Muscle layer of colon (tissue), 2 donors: ENCODE data around the gene CIB4.

ENCODE experiments used
- H3K27ac ChIP-seq: one replicate; pipeline ENCODE4 v1.7.0; 2013; ENCODE audit warnings: low read depth, mild to moderate bottlenecking, low read length, moderate library complexity
- H3K27me3 ChIP-seq, 2 donors: one replicate each; pipeline ENCODE4 v1.7.0; 2013; ENCODE audit warnings: low read length in 2 of 2, mild to moderate bottlenecking in 2 of 2; ENCODE audit not compliant: insufficient read depth in 2 of 2, control insufficient read depth in 1 of 2
- H3K36me3 ChIP-seq: one replicate; pipeline ENCODE4 v1.7.0; 2013; ENCODE audit warnings: mild to moderate bottlenecking, low read length; ENCODE audit not compliant: insufficient read depth
- H3K4me1 ChIP-seq: one replicate; pipeline ENCODE4 v1.7.0; 2013; ENCODE audit warnings: mild to moderate bottlenecking, low read length; ENCODE audit not compliant: insufficient read depth
- H3K4me3 ChIP-seq, 2 donors: one replicate each; pipeline ENCODE4 v1.7.0; 2013; ENCODE audit warnings: low read length in 2 of 2, low read depth in 1 of 2, mild to moderate bottlenecking in 1 of 2, moderate library complexity in 1 of 2
- H3K9ac ChIP-seq: one replicate; pipeline ENCODE4 v1.7.0; 2013; ENCODE audit warnings: low read length
- H3K9me3 ChIP-seq: one replicate; pipeline ENCODE4 v1.7.0; 2013; ENCODE audit warnings: mild to moderate bottlenecking, low read length
- donor health status: abdominal sarcoma.
- donor health status: Adenocarcinoma of cecum.

The CIB4 gene

DNA sequence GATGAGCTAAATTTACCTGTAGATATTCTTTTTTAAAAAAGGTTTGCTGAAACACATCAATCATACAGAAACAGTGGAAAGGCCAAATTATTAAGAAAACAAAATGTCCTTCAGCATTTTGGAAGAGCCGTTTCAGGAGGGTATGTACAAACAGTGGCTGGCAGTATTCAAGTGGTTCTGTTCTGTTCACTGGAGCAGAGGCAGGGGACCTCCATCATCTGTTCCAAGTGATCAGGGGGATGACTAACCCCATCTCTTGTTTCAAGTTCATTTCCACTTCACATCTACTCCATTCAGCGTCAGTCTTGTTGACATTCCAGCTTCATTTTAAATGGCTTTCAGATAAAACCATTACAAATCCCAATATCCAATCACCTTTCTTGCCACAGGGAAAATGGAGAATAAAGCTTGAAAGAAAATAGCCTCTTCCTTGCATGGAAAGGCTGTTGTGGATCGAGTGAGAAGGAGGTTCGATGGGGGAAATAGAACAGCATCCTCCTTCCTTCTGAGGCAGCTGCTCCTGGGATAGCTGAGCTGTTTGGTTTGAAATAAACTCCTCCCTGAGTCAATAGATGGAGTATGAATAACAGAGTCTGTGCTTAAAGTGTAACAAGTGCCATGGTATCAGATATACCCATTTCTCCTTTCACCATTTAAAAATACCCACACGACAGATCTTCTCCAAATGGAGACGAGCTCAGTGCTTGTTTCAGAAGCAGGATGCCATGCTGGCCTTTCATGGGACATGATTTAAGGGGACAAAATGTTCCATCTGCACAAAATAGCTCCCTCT lies 99.6 kb downstream of the CIB4 start:
- H3K4me3 ChIP-seq, result no peak overlapping the region
- no peaks in the 10 kb centered on the region for H3K4me1 ChIP-seq
- H3K9ac ChIP-seq, result no peak overlapping the region
- H3K27ac ChIP-seq, result no peak overlapping the region
- no peaks in the 10 kb centered on the region for H3K9me3 ChIP-seq
- no peaks in the 10 kb centered on the region for H3K27me3 ChIP-seq
- no peaks in the 10 kb centered on the region for H3K36me3 ChIP-seq

DNA sequence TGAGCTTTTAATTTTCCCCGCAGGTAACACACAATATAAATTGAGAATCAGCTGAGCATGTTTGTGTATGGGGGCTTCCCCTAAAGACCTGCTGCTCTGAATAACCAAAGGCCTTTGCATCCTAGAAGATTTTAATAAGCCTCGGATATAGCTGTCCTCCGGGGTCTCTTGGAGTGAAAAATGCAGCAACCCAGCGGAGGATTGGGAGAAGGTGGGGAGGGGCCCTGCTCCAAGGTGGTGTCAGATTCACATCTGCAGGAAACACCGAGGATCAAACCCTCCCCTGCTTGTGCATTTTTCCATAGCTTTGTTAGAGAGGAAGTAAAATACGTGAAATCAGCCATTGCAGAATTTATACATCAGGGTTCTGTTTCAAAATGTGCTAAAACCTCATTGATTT lies 100.2 kb downstream of the CIB4 start:
- H3K9ac ChIP-seq, result no peak overlapping the region
- no peaks in the 10 kb centered on the region for H3K9me3 ChIP-seq
- no peak overlapping the region for H3K4me3 ChIP-seq
- H3K27ac ChIP-seq, result no peak overlapping the region
- H3K4me1 ChIP-seq, result no peaks in the 10 kb centered on the region
- H3K27me3 ChIP-seq, result no peaks in the 10 kb centered on the region
- H3K36me3 ChIP-seq, result no peaks in the 10 kb centered on the region

DNA sequence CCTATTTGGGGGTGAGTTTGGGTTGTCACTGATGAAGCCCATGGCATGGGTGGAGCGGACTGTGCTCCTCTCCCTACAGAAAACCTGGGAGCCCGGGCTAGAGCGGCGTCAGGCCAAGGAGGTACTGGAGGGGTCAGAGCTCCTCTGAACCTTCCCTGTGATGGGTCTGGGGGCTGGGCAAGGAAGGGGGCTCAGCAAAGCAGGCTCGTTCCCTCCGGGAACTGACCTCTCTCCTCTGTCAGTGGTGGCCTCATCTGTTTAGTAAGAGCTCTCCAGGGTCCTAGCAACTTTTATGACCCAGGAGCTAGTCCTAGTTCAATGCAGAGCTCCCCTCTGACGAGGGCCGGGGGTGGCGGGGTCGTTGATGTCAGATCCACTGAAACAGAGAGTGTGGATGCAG lies 100.9 kb downstream of the CIB4 start:
- no peaks in the 10 kb centered on the region for H3K9me3 ChIP-seq
- no peak overlapping the region for H3K9ac ChIP-seq
- H3K36me3 ChIP-seq, result no peaks in the 10 kb centered on the region
- no peak overlapping the region for H3K27ac ChIP-seq
- H3K4me1 ChIP-seq, result no peaks in the 10 kb centered on the region
- H3K4me3 ChIP-seq, result no peak overlapping the region
- H3K27me3 ChIP-seq, result peaks cover 0 to 4% of the 10 kb centered on the region in 2 donors

DNA sequence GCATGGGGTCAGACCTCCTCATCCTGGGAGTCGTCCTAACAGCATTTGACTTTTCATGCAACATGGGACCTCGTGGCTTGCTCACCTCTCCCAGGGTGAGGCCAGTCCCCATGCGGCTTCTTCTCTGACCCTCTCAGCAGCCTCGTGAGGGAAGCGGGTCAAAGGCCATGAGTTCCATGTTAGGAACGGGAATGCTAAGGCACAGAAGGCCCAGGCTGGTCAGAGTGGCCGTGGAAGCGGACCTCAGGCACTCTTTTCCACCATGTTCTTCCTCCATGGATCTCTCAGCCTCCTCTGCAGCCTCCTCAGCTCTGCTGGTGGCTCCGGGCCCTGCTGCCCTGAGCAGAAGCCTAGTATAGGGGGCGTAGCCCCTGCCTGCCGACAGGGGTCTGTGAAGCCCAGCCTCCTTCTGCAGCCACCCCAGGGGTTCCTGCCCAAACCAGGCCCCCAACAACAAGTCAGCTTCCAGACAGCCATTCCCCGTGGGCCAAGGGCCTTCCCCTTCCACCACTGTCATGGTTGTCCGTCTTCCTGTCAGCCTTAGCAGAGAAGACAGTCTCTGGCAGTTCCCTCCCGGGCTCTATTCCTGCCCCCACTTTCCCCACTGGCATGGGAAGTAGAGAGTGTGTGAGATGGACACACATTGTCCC lies 103.2 kb downstream of the CIB4 start:
- Histone ChIP-seq H3K9ac (no peak overlapping the region), H3K27me3 (peaks cover 0 to 4% of the 10 kb centered on the region in 2 donors), H3K4me3 (no peak overlapping the region), H3K9me3 (no peaks in the 10 kb centered on the region), H3K36me3 (no peaks in the 10 kb centered on the region), H3K27ac (no peak overlapping the region), H3K4me1 (no peaks in the 10 kb centered on the region)

DNA sequence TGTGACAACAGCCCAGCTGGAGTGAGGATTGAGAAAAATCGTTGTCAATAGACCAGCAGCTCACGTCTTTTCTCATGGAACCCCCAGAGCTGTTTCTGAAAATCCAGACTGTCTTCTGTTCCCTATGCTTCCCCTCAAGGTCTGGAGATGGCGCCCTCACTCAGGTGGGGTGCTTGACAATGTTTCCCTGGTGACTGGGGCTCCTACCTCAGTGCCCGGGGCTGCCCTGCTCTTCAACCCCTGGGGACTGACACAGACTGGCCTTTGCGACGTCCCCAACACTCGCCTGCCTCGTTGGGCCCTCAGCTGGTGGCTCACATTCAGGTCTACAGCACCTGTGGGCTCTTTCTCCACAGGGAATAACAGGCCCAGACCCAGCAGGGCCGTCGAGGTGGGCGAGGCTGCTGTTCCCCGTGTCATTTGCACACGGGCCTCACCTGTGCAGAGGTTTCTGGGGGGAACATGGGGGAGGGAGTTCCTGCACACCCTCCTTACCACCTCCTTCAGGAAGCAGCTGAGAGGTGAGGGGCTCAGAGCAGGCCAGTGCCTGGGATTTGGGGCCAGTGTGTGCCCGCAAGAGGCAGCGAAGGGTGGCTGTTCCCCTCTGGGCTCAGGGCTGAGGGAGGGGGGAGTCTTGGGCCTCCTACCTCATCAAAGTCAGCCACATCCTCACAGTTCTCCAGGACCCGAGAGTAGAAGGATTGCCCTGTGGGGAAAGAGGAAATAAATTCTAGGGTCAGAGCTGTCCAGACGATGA lies 103.9 kb downstream of the CIB4 start:
- Histone ChIP-seq H3K4me3 (no peak overlapping the region), H3K9me3 (no peaks in the 10 kb centered on the region), H3K27ac (no peak overlapping the region), H3K27me3 (peaks cover 0 to 4% of the 10 kb centered on the region in 2 donors), H3K9ac (no peak overlapping the region), H3K4me1 (no peaks in the 10 kb centered on the region), H3K36me3 (no peaks in the 10 kb centered on the region)

DNA sequence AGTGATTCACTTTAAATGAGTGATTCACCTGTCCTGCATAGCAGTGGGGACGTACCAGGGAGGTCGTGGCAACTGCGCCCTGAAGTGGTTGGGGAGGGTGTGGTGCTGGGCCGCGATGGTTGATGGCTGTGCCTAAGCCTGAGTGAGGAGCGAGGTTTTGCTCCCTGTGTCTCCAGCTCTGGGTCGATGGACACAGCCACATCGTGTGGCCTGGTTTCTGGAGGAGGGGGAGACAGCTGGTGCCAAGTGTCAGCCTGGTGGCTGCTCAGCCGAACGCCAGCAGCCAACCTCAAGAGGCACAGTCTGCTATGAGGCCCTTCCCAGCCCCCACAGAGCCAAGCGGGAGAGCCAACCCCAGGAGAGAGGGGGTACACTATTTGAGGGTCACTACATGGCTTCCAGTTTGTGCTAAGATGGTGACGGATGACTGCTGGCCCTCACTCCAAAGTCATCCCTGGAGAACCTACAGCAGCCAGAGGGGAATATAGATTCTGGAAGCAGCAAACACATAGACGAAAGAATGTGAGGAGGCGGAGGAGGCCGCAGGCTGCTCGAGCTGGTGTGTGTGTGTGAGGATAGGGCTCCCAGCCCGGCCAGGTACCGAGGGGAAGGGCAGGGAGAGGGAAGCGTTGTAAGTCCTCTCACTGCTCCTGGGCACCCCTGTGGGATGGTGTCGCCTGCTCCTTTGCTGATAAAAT lies 104.6 kb downstream of the CIB4 start:
- Histone ChIP-seq H3K36me3 (no peaks in the 10 kb centered on the region), H3K4me3 (no peak overlapping the region), H3K27me3 (peaks cover 0 to 4% of the 10 kb centered on the region in 2 donors), H3K27ac (no peak overlapping the region), H3K9ac (no peak overlapping the region), H3K9me3 (no peaks in the 10 kb centered on the region), H3K4me1 (no peaks in the 10 kb centered on the region)

DNA sequence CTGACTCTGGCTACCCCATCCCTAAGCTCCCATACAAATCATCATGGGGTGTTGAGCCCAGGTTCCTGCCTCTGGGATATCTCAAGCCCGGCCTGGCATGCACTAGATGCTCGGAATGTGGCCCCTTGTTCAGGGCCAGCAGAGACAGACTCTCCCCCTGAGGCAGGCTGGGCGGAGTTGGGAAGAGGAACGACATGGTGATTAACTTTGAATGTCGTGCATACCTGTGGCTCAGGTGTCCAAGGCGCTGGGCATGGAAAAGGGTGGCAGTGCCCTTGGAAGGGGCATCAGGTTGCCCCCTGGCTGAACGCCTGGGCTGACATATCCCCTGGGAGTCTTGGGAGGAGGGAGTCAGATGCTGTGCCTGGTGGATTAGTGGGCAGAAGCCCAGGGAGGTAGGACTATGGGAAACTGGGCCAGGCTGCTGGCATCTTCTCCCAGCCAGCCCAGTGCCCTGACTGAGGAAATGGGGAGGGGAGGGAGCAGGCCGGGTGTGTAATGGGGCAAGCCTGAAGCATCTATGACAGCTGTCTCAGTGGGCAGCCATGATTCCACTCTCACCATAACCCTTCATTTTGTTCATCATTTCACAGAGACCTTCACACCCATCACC lies 105.4 kb downstream of the CIB4 start:
- H3K4me3 ChIP-seq, result no peak overlapping the region
- H3K9me3 ChIP-seq, result no peaks in the 10 kb centered on the region
- peaks cover 0 to 4% of the 10 kb centered on the region in 2 donors for H3K27me3 ChIP-seq
- H3K36me3 ChIP-seq, result no peaks in the 10 kb centered on the region
- no peaks in the 10 kb centered on the region for H3K4me1 ChIP-seq
- no peak overlapping the region for H3K9ac ChIP-seq
- no peak overlapping the region for H3K27ac ChIP-seq

DNA sequence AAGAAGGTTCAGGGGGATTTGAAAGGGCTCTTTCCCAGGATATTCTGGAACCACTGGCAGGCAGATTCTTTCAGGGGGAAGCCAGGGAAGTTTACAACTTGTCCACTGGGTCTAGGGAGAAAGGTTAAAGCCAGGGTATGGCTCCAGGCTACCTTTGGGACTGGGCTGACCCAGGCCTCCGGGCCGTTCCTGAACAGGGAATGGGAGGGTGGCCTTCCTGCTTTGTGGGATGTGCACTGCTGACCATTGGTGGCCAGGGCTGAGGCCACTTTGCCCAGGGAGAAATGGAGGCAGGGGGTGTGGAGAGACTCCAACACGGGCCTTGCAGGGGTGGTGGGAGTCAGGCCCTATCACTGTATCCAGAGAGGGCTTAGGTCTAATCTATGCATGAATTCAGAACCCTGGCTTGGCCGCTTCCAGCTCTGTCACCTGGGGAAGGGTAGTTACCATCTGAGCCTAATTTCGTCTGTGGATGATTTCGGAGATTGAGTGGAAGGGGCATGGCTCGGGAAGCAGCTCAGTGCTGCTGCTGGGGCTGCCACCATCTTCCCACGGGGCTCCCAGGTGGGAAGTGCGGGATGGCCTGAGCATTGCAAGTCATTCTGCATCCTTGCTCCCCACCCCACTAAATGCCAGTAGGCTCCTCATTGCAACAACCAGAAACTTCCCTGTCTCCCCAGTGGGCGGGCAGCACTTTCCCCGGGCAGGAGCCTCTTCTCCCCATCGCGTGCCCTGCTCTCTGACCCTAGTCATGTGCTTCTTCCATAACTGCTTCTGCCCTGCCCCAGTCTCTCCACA lies 106.1 kb downstream of the CIB4 start:
- Histone ChIP-seq H3K27ac (no peak overlapping the region), H3K9ac (no peak overlapping the region), H3K4me3 (no peak overlapping the region), H3K27me3 (peaks cover 0 to 4% of the 10 kb centered on the region in 2 donors), H3K9me3 (no peaks in the 10 kb centered on the region), H3K4me1 (no peaks in the 10 kb centered on the region), H3K36me3 (no peaks in the 10 kb centered on the region)

DNA sequence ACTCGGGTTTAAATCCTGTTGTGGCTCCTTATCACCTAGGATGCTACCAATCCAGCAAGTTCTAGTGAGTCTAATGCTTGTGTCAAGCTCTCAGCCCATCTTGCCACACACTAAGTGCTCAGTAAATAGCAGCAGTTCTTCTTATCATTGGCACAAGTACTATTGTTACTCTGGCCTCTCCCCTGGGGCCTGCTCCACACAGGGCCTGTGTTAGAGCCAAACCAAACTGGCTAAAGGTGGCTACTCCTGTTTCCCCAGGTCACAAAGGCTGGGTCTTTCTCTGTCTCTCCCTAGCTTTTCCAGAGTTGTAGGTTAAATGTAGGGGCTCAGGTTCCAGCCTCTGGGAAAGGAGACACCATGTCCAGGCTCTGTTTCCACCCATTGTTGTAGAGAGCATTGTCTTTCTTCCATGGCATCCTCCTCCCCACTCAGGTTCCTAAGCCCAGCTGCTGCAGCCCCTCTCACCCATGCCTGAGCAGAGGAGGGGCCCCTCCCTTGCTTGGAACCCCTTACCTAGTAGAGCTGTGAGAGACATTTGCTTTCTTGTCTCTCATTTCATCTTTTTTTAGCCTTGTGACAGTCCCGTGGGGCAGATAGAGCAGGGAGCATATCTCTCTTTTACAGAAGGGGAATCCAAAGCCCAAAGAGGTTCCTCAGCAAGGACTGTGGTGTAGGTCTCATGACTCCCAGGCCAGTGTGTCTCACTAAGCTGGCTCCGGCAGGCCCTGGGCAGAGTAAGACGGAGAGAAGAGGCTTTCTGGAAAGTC lies 106.9 kb downstream of the CIB4 start:
- Histone ChIP-seq H3K4me3 (no peak overlapping the region), H3K36me3 (no peaks in the 10 kb centered on the region), H3K4me1 (no peaks in the 10 kb centered on the region), H3K27me3 (peaks cover 0 to 4% of the 10 kb centered on the region in 2 donors), H3K27ac (no peak overlapping the region), H3K9ac (no peak overlapping the region), H3K9me3 (no peaks in the 10 kb centered on the region)

DNA sequence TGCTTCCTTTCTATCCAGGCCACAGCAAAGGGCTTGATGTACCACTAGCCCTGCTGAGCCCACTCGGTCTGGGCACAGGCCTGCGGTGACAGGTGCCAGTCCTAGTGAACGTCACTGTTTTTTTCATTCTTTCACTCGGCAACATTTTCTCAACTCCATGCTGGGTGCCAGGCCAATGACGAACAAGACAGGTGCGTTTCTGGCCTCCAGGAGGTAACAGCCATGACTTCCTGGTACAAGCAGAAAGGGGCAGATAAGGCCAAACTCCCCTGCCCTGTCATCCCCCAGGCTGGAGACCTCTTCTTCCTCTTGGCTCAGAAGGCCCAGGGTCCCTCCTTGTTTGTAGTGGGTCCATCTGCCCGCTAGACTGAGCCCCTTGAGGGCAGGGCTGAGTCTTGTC lies 107.5 kb downstream of the CIB4 start:
- no peak overlapping the region for H3K9ac ChIP-seq
- H3K27ac ChIP-seq, result no peak overlapping the region
- no peak overlapping the region for H3K4me3 ChIP-seq
- peaks cover 0 to 4% of the 10 kb centered on the region in 2 donors for H3K27me3 ChIP-seq
- H3K36me3 ChIP-seq, result no peaks in the 10 kb centered on the region
- H3K9me3 ChIP-seq, result no peaks in the 10 kb centered on the region
- H3K4me1 ChIP-seq, result no peaks in the 10 kb centered on the region
